Hepatocyte (in vitro differentiated cells): ENCODE measurements around the gene ATP7B. TPM values are rescaled to one million over a fixed set of nuclear protein-coding genes. Genes with fewer than 3 reads are reported as not detected.

Experiments used
- DNase-seq: peaks from one replicate; pipeline ENCODE4 v3.0.0-alpha.2; 2016; ENCODE audit warnings: low spot score
- H2AFZ ChIP-seq: fragments of 200-600 bp; sonication (generic); 2 replicates; pipeline ENCODE4 v1.6.0; 2016; ENCODE audit warnings: antibody characterized with exemption, mild to moderate bottlenecking
- H3K27ac ChIP-seq: fragments of 200-600 bp; sonication (generic); 2 replicates; pipeline ENCODE4 v1.5.1; 2016; ENCODE audit warnings: mild to moderate bottlenecking
- H3K27me3 ChIP-seq: fragments of 200-600 bp; sonication (generic); 2 replicates; pipeline ENCODE4 v1.6.1; 2016
- H3K36me3 ChIP-seq: fragments of 200-600 bp; sonication (generic); replicated peaks from 2 replicates; pipeline ENCODE4 v1.5.1; 2016; ENCODE audit warnings: low read depth; ENCODE audit not compliant: insufficient read depth
- H3K4me1 ChIP-seq: fragments of 200-600 bp; sonication (generic); 2 replicates; pipeline ENCODE4 v1.5.1; 2016; ENCODE audit warnings: mild to moderate bottlenecking, moderate library complexity; ENCODE audit not compliant: insufficient read depth
- H3K4me2 ChIP-seq: fragments of 200-600 bp; sonication (generic); 2 replicates; pipeline ENCODE4 v1.6.0; 2016
- H3K4me3 ChIP-seq: fragments of 200-600 bp; sonication (generic); 2 replicates; pipeline ENCODE4 v1.5.1; 2016; ENCODE audit warnings: mild to moderate bottlenecking
- H3K79me2 ChIP-seq: fragments of 200-600 bp; sonication (generic); 2 replicates; pipeline ENCODE4 v1.6.0; 2017; ENCODE audit warnings: mild to moderate bottlenecking
- H3K9me2 ChIP-seq: fragments of 200-600 bp; sonication (generic); replicated peaks from 2 replicates; pipeline ENCODE4 v1.6.0; 2017; ENCODE audit warnings: mild to moderate bottlenecking; ENCODE audit not compliant: insufficient read depth
- H3K9me3 ChIP-seq: fragments of 200-600 bp; sonication (generic); 2 replicates; pipeline ENCODE4 v1.5.1; 2016; ENCODE audit warnings: low read depth, mild to moderate bottlenecking
- H4K20me1 ChIP-seq: fragments of 200-600 bp; sonication (generic); 2 replicates; pipeline ENCODE4 v1.6.0; 2016; ENCODE audit warnings: mild to moderate bottlenecking; ENCODE audit not compliant: insufficient read depth, poor library complexity, severe bottlenecking
- CTCF ChIP-seq: fragments of 200-600 bp; sonication (generic); IDR thresholded peaks from 2 replicates; pipeline ENCODE4 v1.5.1; 2016; ENCODE audit warnings: antibody characterized with exemption, mild to moderate bottlenecking; ENCODE audit not compliant: poor library complexity
- EZH2 ChIP-seq: fragments of 200-600 bp; sonication (generic); IDR thresholded peaks from 2 replicates; pipeline ENCODE4 v1.6.1; 2016; ENCODE audit warnings: antibody characterized with exemption, mild to moderate bottlenecking, borderline replicate concordance
- EZH2phosphoT487 ChIP-seq: fragments of 200-600 bp; sonication (generic); IDR thresholded peaks from one replicate; pipeline ENCODE4 v1.6.1; 2018; ENCODE audit warnings: antibody characterized with exemption, mild to moderate bottlenecking, low read depth, moderate library complexity; ENCODE audit not compliant: unreplicated experiment, severe bottlenecking
- WGBS: methylation state at CpG from one replicate; pipeline ENCODE4 v1.1.6; 2016; ENCODE audit warnings: low lambda C conversion rate; ENCODE audit errors: missing lambda C conversion rate; 5-methylcytosine and 5-hydroxymethylcytosine counted together
- polyA plus RNA-seq: library from polyadenylated mRNA; unstranded; fragments of >200 nt; fragmentation: Nextera tagmentation; extraction: Ambion mirVana; gene quantifications from 2 replicates; pipeline ENCODE4 v1.2.1, GENCODE V29; 2016
- total RNA-seq: library from RNA; depleted of rRNA; stranded (reverse); fragments of >200 nt; gene quantifications from 2 replicates; pipeline ENCODE4 v1.2.3, GENCODE V29; 2014

The ATP7B gene
- total and polyA plus RNA-seq, 2 experiments from 2014 or later: 47.3 to 70.0 TPM

GRCh38 chr13:52048516-52048915 lies 37.3 kb upstream of the ATP7B start:
- no peak overlapping the region for H3K4me3 ChIP-seq
- no peak for DNase-seq
- no peaks in the 10 kb centered on the region for H3K79me2 ChIP-seq
- H3K9me2 ChIP-seq: no peaks in the 10 kb centered on the region
- H3K4me1 ChIP-seq: no peaks in the 10 kb centered on the region
- no peaks in the 10 kb centered on the region for H3K9me3 ChIP-seq
- no peak overlapping the region for H3K4me2 ChIP-seq
- 91% methylated on average over 2 of the region's 2 CpGs for WGBS
- no peaks in the 10 kb centered on the region for H3K27me3 ChIP-seq
- no peaks in the 10 kb centered on the region for H3K36me3 ChIP-seq
- no peaks in the 10 kb centered on the region for H4K20me1 ChIP-seq
- no peak overlapping the region for H3K27ac ChIP-seq
- no peak for TF ChIP-seq CTCF
- TF ChIP-seq EZH2: no peak
- TF ChIP-seq EZH2phosphoT487: no peak
- no peak overlapping the region for H2AFZ ChIP-seq

GRCh38 chr13:52047463-52047862 lies 36.2 kb upstream of the ATP7B start:
- no peak for DNase-seq
- H3K79me2 ChIP-seq: no peaks in the 10 kb centered on the region
- H3K4me3 ChIP-seq: no peak overlapping the region
- H3K4me1 ChIP-seq: no peaks in the 10 kb centered on the region
- no peak overlapping the region for H2AFZ ChIP-seq
- H3K27me3 ChIP-seq: no peaks in the 10 kb centered on the region
- no peak for TF ChIP-seq EZH2
- TF ChIP-seq CTCF: no peak
- no peak for TF ChIP-seq EZH2phosphoT487
- H3K27ac ChIP-seq: no peak overlapping the region
- no peaks in the 10 kb centered on the region for H3K36me3 ChIP-seq
- WGBS: 99% methylated on average over 3 of the region's 3 CpGs
- no peaks in the 10 kb centered on the region for H3K9me2 ChIP-seq
- no peaks in the 10 kb centered on the region for H4K20me1 ChIP-seq
- H3K9me3 ChIP-seq: no peaks in the 10 kb centered on the region
- no peak overlapping the region for H3K4me2 ChIP-seq

- Histone ChIP-seq H4K20me1 (no peaks in the 10 kb centered on the region), H3K4me1 (no peaks in the 10 kb centered on the region), H3K4me2 (no peak overlapping the region), H2AFZ (no peak overlapping the region), H3K27me3 (no peaks in the 10 kb centered on the region), H3K79me2 (no peaks in the 10 kb centered on the region), H3K27ac (no peak overlapping the region), H3K9me2 (no peaks in the 10 kb centered on the region), H3K4me3 (no peak overlapping the region), H3K9me3 (no peaks in the 10 kb centered on the region), H3K36me3 (no peaks in the 10 kb centered on the region)
- WGBS: 91% methylated on average over 3 of the region's 3 CpGs
- DNase-seq: no peak
- TF ChIP-seq EZH2 (no peak), CTCF (no peak), EZH2phosphoT487 (no peak)
Observed at GRCh38 chr13:52043675-52044074, 32.4 kb upstream of the ATP7B start.

GRCh38 chr13:52036037-52036436 lies 24.8 kb upstream of the ATP7B start:
- peaks cover 7% of the 10 kb centered on the region for H3K4me1 ChIP-seq
- H3K27me3 ChIP-seq: no peaks in the 10 kb centered on the region
- H2AFZ ChIP-seq: no peak overlapping the region
- H3K4me3 ChIP-seq: no peak overlapping the region
- TF ChIP-seq CTCF (no peak), EZH2phosphoT487 (no peak), EZH2 (no peak)
- no peaks in the 10 kb centered on the region for H3K79me2 ChIP-seq
- no peak for DNase-seq
- no peaks in the 10 kb centered on the region for H4K20me1 ChIP-seq
- H3K36me3 ChIP-seq: no peaks in the 10 kb centered on the region
- H3K27ac ChIP-seq: no peak overlapping the region
- no peaks in the 10 kb centered on the region for H3K9me3 ChIP-seq
- 70% methylated on average over 1 of the region's 1 CpG for WGBS
- no peaks in the 10 kb centered on the region for H3K9me2 ChIP-seq
- no peak overlapping the region for H3K4me2 ChIP-seq
